NCI-H2107 treated with DMSO at 0.1 percent for 48 hours (cell line): ENCODE data around the gene DNAJC13.
A peak's percentile ranks its signal among the peaks of the same experiment; 100 is the strongest.

Experiments
- DNase-seq: peaks from one replicate; lab custom pipeline; 2025; ENCODE audit not compliant: unreplicated experiment; lab: John Stamatoyannopoulos, UW

The DNAJC13 gene

GRCh38 chr3:132404276-132404675, 13.0 kb upstream of the DNAJC13 start:
- no peak for DNase-seq

- DNase-seq = no peak
Observed at GRCh38 chr3:132405188-132405587, 12.1 kb upstream of the DNAJC13 start.

- DNase-seq = no peak
Observed at GRCh38 chr3:132405609-132406299, 11.5 kb upstream of the DNAJC13 start.

- no peak for DNase-seq
Observed at GRCh38 chr3:132406587-132406986, 10.7 kb upstream of the DNAJC13 start.

- DNase-seq = no peak
Observed at GRCh38 chr3:132407025-132407424, 10.3 kb upstream of the DNAJC13 start.

GRCh38 chr3:132414841-132415240, 2.5 kb upstream of the DNAJC13 start:
- DNase-seq = no peak

GRCh38 chr3:132416161-132416560, 1.1 kb upstream of the DNAJC13 start:
- DNase-seq = no peak

- DNase-seq = peak; percentile 78
Observed at GRCh38 chr3:132417695-132418411, 551 bp downstream of the DNAJC13 start.

- DNase-seq = no peak
Observed at GRCh38 chr3:132418916-132419315, 1.6 kb downstream of the DNAJC13 start.

GRCh38 chr3:132421832-132422231, 4.5 kb downstream of the DNAJC13 start:
- DNase-seq = no peak

GRCh38 chr3:132422531-132422930, 5.2 kb downstream of the DNAJC13 start:
- DNase-seq = no peak

- no peak for DNase-seq
Observed at GRCh38 chr3:132432639-132433038, 15.3 kb downstream of the DNAJC13 start.

GRCh38 chr3:132433121-132433520, 15.8 kb downstream of the DNAJC13 start:
- no peak for DNase-seq

- no peak for DNase-seq
Observed at GRCh38 chr3:132435224-132435910, 18.1 kb downstream of the DNAJC13 start.

- DNase-seq = no peak
Observed at GRCh38 chr3:132435911-132436425, 18.7 kb downstream of the DNAJC13 start.

GRCh38 chr3:132443421-132443820, 26.1 kb downstream of the DNAJC13 start:
- DNase-seq = no peak

GRCh38 chr3:132444383-132444782, 27.1 kb downstream of the DNAJC13 start:
- no peak for DNase-seq

- no peak for DNase-seq
Observed at GRCh38 chr3:132445817-132446216, 28.5 kb downstream of the DNAJC13 start.

GRCh38 chr3:132448216-132448961, 31.1 kb downstream of the DNAJC13 start:
- no peak for DNase-seq

GRCh38 chr3:132456136-132456535, 38.8 kb downstream of the DNAJC13 start:
- no peak for DNase-seq

GRCh38 chr3:132456571-132456970, 39.3 kb downstream of the DNAJC13 start:
- no peak for DNase-seq
